Activated CD8-positive, alpha-beta memory T cell treated with anti-CD3 and anti-CD28 coated beads for 36 hours (primary cell): ENCODE measurements around the gene FXYD6. TPM values are rescaled to one million over a fixed set of nuclear protein-coding genes. Genes with fewer than 3 reads are reported as not detected.

Experiments used
- CTCF ChIA-PET: fragments of 350-600 bp; sonication (Branson Sonifier 250); formaldehyde crosslinking; loops from one replicate; lab custom pipeline; 2021; ENCODE audit warnings: antibody characterized with exemption; lab: Charles Lee
- POLR2A ChIA-PET: fragments of 350-600 bp; sonication (Branson Sonifier 250); formaldehyde crosslinking; loops from one replicate; lab custom pipeline; 2021; ENCODE audit warnings: antibody characterized with exemption; lab: Charles Lee
- total RNA-seq, 2 experiments: library from RNA; stranded (reverse); gene quantifications; one replicate each; pipeline ENCODE4 v1.2.3, GENCODE V29; 2021

FXYD6 gene
- total RNA-seq, 2 experiments from 2014 or later: 0.10 TPM; not detected in 1

- ChIA-PET POLR2A (no interaction called here), CTCF (no interaction called here)
Observed at GRCh38 chr11:117900720-117901440, 24.4 kb upstream of the FXYD6 start.

GRCh38 chr11:117900121-117900648 lies 23.7 kb upstream of the FXYD6 start:
- ChIA-PET POLR2A (no interaction called here), CTCF (no interaction called here)

GRCh38 chr11:117898059-117898458 lies 21.6 kb upstream of the FXYD6 start:
- ChIA-PET POLR2A (no interaction called here), CTCF (no interaction called here)

GRCh38 chr11:117892651-117893050 lies 16.2 kb upstream of the FXYD6 start:
- CTCF ChIA-PET: no interaction called here

GRCh38 chr11:117891362-117891761 lies 14.9 kb upstream of the FXYD6 start:
- POLR2A ChIA-PET: no interaction called here
- CTCF ChIA-PET: no interaction called here

More at GRCh38 chr11:117892651-117893050, 16.2 kb upstream of the FXYD6 start:
- POLR2A ChIA-PET: no interaction called here

- ChIA-PET POLR2A (no interaction called here), CTCF (no interaction called here)
Observed at GRCh38 chr11:117888139-117888566, 11.7 kb upstream of the FXYD6 start.

- CTCF ChIA-PET: no interaction called here
- POLR2A ChIA-PET: no interaction called here
Observed at GRCh38 chr11:117887431-117888138, 11.1 kb upstream of the FXYD6 start.

GRCh38 chr11:117885777-117886176 lies 9.3 kb upstream of the FXYD6 start:
- ChIA-PET CTCF (no interaction called here), POLR2A (no interaction called here)

GRCh38 chr11:117884994-117885393 lies 8.5 kb upstream of the FXYD6 start:
- POLR2A ChIA-PET: no interaction called here
- CTCF ChIA-PET: no interaction called here

- ChIA-PET CTCF (interaction anchor here (1.1 kb wide), 1 partner anchor 60 kb away, joined by 3 read pairs; no protein-coding TSS in a partner anchor), POLR2A (no interaction called here)
Observed at GRCh38 chr11:117883063-117883462, 6.6 kb upstream of the FXYD6 start.

GRCh38 chr11:117882311-117882905 lies 6.0 kb upstream of the FXYD6 start:
- ChIA-PET CTCF (interaction anchor here (1.1 to 1.3 kb wide), 2 partner anchors 59 to 64 kb away, joined by 3 read pairs; no protein-coding TSS in a partner anchor), POLR2A (no interaction called here)

- ChIA-PET POLR2A (no interaction called here), CTCF (interaction anchor here (1.3 kb wide), 1 partner anchor 65 kb away, joined by 3 read pairs; no protein-coding TSS in a partner anchor)
Observed at GRCh38 chr11:117881217-117881616, 4.8 kb upstream of the FXYD6 start.

GRCh38 chr11:117879516-117880480 lies 3.3 kb upstream of the FXYD6 start:
- POLR2A ChIA-PET: no interaction called here

GRCh38 chr11:117878939-117879475 lies 2.5 kb upstream of the FXYD6 start:
- ChIA-PET POLR2A (no interaction called here), CTCF (interaction anchor here (1.3 kb wide), 1 partner anchor 68 kb away, joined by 4 read pairs; no protein-coding TSS in a partner anchor)

More at GRCh38 chr11:117879516-117880480, 3.3 kb upstream of the FXYD6 start:
- CTCF ChIA-PET: interaction anchor here (1.3 kb wide), 1 partner anchor 67 kb away, joined by 4 read pairs; no protein-coding TSS in a partner anchor

GRCh38 chr11:117878314-117878938 lies 2.0 kb upstream of the FXYD6 start:
- CTCF ChIA-PET: interaction anchor here (1.3 kb wide), 1 partner anchor 12 kb away, joined by 3 read pairs; no protein-coding TSS in a partner anchor
- POLR2A ChIA-PET: no interaction called here

- ChIA-PET CTCF (interaction anchor here (1.3 to 1.7 kb wide), 3 partner anchors 10 to 69 kb away, joined by 3 to 5 read pairs (median 4); no protein-coding TSS in a partner anchor), POLR2A (no interaction called here)
Observed at GRCh38 chr11:117877120-117877784, 794 bp upstream of the FXYD6 start.

GRCh38 chr11:117876059-117876340 lies 458 bp downstream of the FXYD6 start:
- CTCF ChIA-PET: interaction anchor here (1.3 to 1.7 kb wide), 4 partner anchors 8 to 70 kb away, joined by 3 to 5 read pairs (median 4); no protein-coding TSS in a partner anchor
- POLR2A ChIA-PET: no interaction called here
